Heart left ventricle (tissue), 13 donors: ENCODE measurements around the gene RAPGEF5.

Experiments
- POLR2A ChIP-seq, 2 donors: fragments of 450-650 bp; IDR thresholded peaks; one replicate each; pipeline ENCODE4 v1.6.1; 2017; ENCODE audit warnings: antibody characterized with exemption in 2 of 2, mild to moderate bottlenecking in 2 of 2, moderate library complexity in 2 of 2
- TF ChIP-seq, protein P1 (sequence below), 12 donors: fragments of 200-600 bp; sonication (generic) in 4 of 12; IDR thresholded peaks; one replicate each; pipeline versions ENCODE4 v1.5.0 to v1.8.0; 2018 to 2022; ENCODE audit warnings: antibody characterized with exemption in 12 of 12, mild to moderate bottlenecking in 5 of 12
- donor health status: ischemic (EF 13 %, LVEDD 7.1; RV severe dilation, severe dysfunction).
- donor health status: DM: no; HTN: yes; CAD: no.
- donor health status: DM: no; HTN: no; CAD: no.
- donor health status: ischemic (EF 25% LVEDD 6.9; RV normal size, moderate dysfunction).
- donor health status: ischemic (EF 25% LVEDD 5.7; RV mildly dilated, moderate dysfunction).
- donor health status: ischemic (EF 35%, LVEDD 5.7; RV mildly dilated, moderate dysfunction).
- donor health status: nonischemic (EF 11% LVEDD 7.7; RV severe dilation, severe dysfunction).
- donor health status: DM: yes; HTN: yes; CAD: no.
- donor health status: PGD.
- donor health status: ischemic (EF 29% LVEDD 5.4; RV normal size, mild dysfunction).
- donor health status: nonischemic (EF 23%, LVEDD 6.1; RV moderate dilation, normal function).

- no peak for TF ChIP-seq POLR2A (IDR thresholded peaks at IDR 0.05)
- TF ChIP-seq, protein P1, sequence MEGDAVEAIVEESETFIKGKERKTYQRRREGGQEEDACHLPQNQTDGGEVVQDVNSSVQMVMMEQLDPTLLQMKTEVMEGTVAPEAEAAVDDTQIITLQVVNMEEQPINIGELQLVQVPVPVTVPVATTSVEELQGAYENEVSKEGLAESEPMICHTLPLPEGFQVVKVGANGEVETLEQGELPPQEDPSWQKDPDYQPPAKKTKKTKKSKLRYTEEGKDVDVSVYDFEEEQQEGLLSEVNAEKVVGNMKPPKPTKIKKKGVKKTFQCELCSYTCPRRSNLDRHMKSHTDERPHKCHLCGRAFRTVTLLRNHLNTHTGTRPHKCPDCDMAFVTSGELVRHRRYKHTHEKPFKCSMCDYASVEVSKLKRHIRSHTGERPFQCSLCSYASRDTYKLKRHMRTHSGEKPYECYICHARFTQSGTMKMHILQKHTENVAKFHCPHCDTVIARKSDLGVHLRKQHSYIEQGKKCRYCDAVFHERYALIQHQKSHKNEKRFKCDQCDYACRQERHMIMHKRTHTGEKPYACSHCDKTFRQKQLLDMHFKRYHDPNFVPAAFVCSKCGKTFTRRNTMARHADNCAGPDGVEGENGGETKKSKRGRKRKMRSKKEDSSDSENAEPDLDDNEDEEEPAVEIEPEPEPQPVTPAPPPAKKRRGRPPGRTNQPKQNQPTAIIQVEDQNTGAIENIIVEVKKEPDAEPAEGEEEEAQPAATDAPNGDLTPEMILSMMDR (IDR thresholded peaks at IDR 0.05), result no peak
Observed at GRCh38 chr7:22195397-22196172, 161.4 kb downstream of the RAPGEF5 start.
